Thoracic aorta (tissue), 2 donors: ENCODE results near the gene ATP2C1. TPM values are rescaled to one million over a fixed set of nuclear protein-coding genes. Genes with fewer than 3 reads are reported as not detected.

Experiments used
- ATAC-seq: fragments of 150-250 bp; one replicate; pipeline ENCODE4 v1.8.0; 2017; ENCODE audit warnings: low read depth; ENCODE audit not compliant: insufficient number of reproducible peaks, low FRiP score
- DNase-seq: peaks from one replicate; pipeline ENCODE4 v3.0.0-alpha.2; 2020; ENCODE audit warnings: low spot score
- H3K27ac ChIP-seq, 2 donors: fragments of 200-600 bp; sonication (generic); 1 replicate in 1 of 2; 2 replicates in 1 of 2; pipeline ENCODE4 v1.5.1; 2016; ENCODE audit warnings: mild to moderate bottlenecking in 2 of 2, moderate library complexity in 2 of 2
- H3K27me3 ChIP-seq: fragments of 200-600 bp; sonication (generic); replicated peaks from 2 replicates; pipeline ENCODE4 v1.6.0; 2016; ENCODE audit warnings: mild to moderate bottlenecking; ENCODE audit not compliant: insufficient read depth
- H3K36me3 ChIP-seq: fragments of 200-600 bp; sonication (generic); one replicate; pipeline ENCODE4 v1.5.1; 2016
- H3K4me1 ChIP-seq, 2 donors: fragments of 200-600 bp; sonication (generic); 1 replicate in 1 of 2; 2 replicates in 1 of 2; pipeline versions ENCODE4 v1.5.1 to v1.6.0; 2016; ENCODE audit warnings: low read depth in 2 of 2, mild to moderate bottlenecking in 1 of 2; ENCODE audit not compliant: control insufficient read depth in 1 of 2
- H3K4me3 ChIP-seq: fragments of 200-600 bp; sonication (generic); 2 replicates; pipeline ENCODE4 v1.5.1; 2016; ENCODE audit warnings: mild to moderate bottlenecking
- H3K9me3 ChIP-seq: fragments of 200-600 bp; sonication (generic); 2 replicates; pipeline ENCODE4 v1.5.1; 2016
- CTCF ChIP-seq: fragments of 200-600 bp; sonication (generic); IDR thresholded peaks from one replicate; pipeline ENCODE4 v1.5.1; 2019; ENCODE audit warnings: antibody characterized with exemption
- total RNA-seq, 2 donors: library from RNA; depleted of rRNA; stranded (reverse); fragments of >200 nt; gene quantifications; one replicate each; pipeline versions ENCODE4 v1.1.0 to v1.2.3, GENCODE V29; 2016

ATP2C1 gene
- total RNA-seq, 2 donors from 2014 or later = 51.1 to 53.1 TPM

- Histone ChIP-seq H3K27ac (peak overlapping the region; percentile 98 to 99), H3K4me1 (peaks cover 9 to 30% of the 10 kb centered on the region in 2 donors), H3K36me3 (no peaks in the 10 kb centered on the region), H3K4me3 (peak overlapping the region; percentile 99), H3K9me3 (no peaks in the 10 kb centered on the region), H3K27me3 (no peaks in the 10 kb centered on the region)
- DNase-seq (no peak), ATAC-seq (no peak)
- TF ChIP-seq CTCF = no peak
Measured at GRCh38 chr3:130894986-130895280, 1.0 kb downstream of the ATP2C1 start.

- no peaks in the 10 kb centered on the region for H3K36me3 ChIP-seq
- H3K9me3 ChIP-seq = no peaks in the 10 kb centered on the region
- H3K4me1 ChIP-seq = peaks cover 9 to 30% of the 10 kb centered on the region in 2 donors
- TF ChIP-seq CTCF = no peak
- ATAC-seq (no peak), DNase-seq (no peak)
- peak overlapping the region in 1 of 2 donors; percentile 98 for H3K27ac ChIP-seq
- H3K4me3 ChIP-seq = peak overlapping the region; percentile 99
- no peaks in the 10 kb centered on the region for H3K27me3 ChIP-seq
Measured at GRCh38 chr3:130895690-130896488, 2.0 kb downstream of the ATP2C1 start.

- DNase-seq (no peak), ATAC-seq (no peak)
- no peaks in the 10 kb centered on the region for H3K9me3 ChIP-seq
- TF ChIP-seq CTCF = no peak
- H3K27ac ChIP-seq = peak overlapping the region in 1 of 2 donors; percentile 6
- H3K27me3 ChIP-seq = no peaks in the 10 kb centered on the region
- H3K36me3 ChIP-seq = no peaks in the 10 kb centered on the region
- peaks cover 9 to 30% of the 10 kb centered on the region in 2 donors for H3K4me1 ChIP-seq
- no peak overlapping the region for H3K4me3 ChIP-seq
Measured at GRCh38 chr3:130897316-130897715, 3.4 kb downstream of the ATP2C1 start.

- Histone ChIP-seq H3K27me3 (no peaks in the 10 kb centered on the region), H3K4me3 (no peak overlapping the region), H3K36me3 (no peaks in the 10 kb centered on the region), H3K9me3 (no peaks in the 10 kb centered on the region), H3K4me1 (peaks cover 5 to 43% of the 10 kb centered on the region in 2 donors), H3K27ac (no peak overlapping the region)
- TF ChIP-seq CTCF = no peak
- DNase-seq (no peak), ATAC-seq (no peak)
Measured at GRCh38 chr3:130900959-130901358, 7.1 kb downstream of the ATP2C1 start.

- peaks cover 9 to 39% of the 10 kb centered on the region in 2 donors for H3K4me1 ChIP-seq
- DNase-seq = no peak
Measured at GRCh38 chr3:130901463-130902204, 7.8 kb downstream of the ATP2C1 start.

More at GRCh38 chr3:130901463-130902204, 7.8 kb downstream of the ATP2C1 start:
- Histone ChIP-seq H3K27me3 (no peaks in the 10 kb centered on the region), H3K9me3 (no peaks in the 10 kb centered on the region), H3K27ac (no peak overlapping the region), H3K4me3 (no peak overlapping the region), H3K36me3 (no peaks in the 10 kb centered on the region)
- TF ChIP-seq CTCF = no peak
- no peak for ATAC-seq
